Measurements from ENCODE around the gene CAMTA1.

The CAMTA1 gene

DNA sequence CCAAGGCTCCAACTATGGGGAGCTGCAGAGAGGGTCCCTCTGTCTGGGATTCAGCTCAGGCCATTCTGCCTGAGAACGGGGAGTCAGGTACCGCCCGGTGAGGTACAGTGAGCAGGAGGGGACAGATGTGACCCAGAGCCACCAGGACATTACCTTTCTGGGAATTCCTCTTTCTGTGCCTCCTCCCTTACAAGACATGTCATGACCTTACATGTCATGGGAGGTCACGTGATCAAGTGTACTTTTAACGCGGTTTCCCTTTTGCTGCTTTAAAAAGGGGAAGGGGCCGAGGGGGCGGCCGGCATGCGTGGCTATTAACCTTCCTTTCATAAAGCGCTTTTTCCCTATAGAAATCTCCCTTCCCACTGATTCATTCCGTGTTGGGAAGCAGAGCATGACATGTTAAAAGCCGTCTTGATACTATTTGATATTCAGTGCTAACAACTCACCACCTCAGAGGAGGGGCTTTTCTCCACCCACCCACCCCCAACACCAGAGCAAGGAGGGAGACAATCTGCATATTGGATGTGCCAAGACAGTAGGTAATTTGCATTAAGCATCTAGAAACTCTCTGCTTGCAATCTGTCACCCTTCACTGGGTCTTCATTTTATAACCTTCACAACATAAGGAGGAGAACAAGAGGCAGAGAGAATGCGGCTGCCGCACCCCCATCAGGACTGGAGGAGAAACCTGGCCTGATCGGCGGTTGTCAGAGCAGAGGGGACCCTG is 872.2 kb downstream of the CAMTA1 start:
- no peak for DNase-seq (ENCODE audit: low read depth in 2 of 2, low spot score in 1 of 2)

DNA sequence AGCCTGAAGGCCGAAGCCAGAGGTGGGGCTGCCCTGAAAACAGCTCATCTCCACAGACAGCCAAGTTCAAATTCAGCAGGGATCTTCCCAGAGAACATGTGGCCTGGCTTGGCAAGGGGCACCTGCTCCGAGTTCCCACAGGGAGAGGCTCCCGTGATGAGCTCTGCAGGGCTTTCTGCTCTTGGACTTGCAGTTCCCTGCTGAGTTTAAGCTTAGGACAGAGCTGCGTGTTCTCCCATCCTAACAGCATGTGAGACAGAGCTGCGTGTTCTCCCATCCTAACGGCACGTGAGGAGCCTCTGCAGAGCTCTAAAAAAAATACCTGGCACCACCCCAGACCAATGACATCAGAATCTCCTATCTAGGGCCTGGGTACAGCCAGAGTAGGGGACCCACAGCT is 872.8 kb downstream of the CAMTA1 start:
- DNase-seq (ENCODE audit: low read depth in 2 of 2, low spot score in 1 of 2) = no peak

DNA sequence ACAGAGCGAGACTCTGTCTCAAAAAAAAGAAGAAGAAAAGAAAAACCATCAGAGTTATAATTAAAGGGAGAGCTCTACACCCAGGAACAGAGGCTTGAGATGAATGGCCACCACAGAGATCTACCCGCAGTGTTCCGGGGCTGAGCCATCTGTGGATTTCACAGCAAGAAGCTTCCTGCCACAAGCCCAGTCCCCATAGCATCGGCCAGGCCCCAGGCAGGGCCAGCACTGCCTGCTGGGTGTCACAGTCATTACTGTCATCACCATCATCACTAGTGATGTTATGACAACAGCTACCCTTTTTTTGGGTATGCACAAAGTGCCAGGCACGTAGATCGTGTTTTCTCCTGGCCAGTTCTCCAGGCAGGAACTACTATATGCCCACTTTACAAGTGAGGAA is 874.3 kb downstream of the CAMTA1 start:
- DNase-seq (ENCODE audit: low read depth in 2 of 2, low spot score in 1 of 2) = no peak

DNA sequence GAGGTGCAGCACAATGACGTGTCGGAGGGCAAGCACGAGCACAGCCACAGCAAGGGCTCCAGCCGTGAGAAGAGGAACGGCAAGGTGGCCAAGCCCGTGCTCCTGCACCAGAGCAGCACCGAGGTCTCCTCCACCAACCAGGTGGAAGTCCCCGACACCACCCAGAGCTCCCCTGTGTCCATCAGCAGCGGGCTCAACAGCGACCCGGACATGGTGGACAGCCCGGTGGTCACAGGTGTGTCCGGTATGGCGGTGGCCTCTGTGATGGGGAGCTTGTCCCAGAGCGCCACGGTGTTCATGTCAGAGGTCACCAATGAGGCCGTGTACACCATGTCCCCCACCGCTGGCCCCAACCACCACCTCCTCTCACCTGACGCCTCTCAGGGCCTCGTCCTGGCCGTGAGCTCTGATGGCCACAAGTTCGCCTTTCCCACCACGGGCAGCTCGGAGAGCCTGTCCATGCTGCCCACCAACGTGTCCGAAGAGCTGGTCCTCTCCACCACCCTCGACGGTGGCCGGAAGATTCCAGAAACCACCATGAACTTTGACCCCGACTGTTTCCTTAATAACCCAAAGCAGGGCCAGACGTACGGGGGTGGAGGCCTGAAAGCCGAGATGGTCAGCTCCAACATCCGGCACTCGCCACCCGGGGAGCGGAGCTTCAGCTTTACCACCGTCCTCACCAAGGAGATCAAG is 878.3 kb downstream of the CAMTA1 start:
- no peak for DNase-seq (ENCODE audit: low read depth in 2 of 2, low spot score in 1 of 2)

DNA sequence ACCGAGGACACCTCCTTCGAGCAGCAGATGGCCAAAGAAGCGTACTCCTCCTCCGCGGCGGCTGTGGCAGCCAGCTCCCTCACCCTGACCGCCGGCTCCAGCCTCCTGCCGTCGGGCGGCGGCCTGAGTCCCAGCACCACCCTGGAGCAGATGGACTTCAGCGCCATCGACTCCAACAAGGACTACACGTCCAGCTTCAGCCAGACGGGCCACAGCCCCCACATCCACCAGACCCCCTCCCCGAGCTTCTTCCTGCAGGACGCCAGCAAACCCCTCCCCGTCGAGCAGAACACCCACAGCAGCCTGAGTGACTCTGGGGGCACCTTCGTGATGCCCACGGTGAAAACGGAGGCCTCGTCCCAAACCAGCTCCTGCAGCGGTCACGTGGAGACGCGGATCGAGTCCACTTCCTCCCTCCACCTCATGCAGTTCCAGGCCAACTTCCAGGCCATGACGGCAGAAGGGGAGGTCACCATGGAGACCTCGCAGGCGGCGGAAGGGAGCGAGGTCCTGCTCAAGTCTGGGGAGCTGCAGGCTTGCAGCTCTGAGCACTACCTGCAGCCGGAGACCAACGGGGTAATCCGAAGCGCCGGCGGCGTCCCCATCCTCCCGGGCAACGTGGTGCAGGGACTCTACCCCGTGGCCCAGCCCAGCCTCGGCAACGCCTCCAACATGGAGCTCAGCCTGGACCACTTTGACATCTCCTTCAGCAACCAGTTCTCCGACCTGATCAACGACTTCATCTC is 879.1 kb downstream of the CAMTA1 start:
- no peak for DNase-seq (ENCODE audit: low read depth in 2 of 2, low spot score in 1 of 2)

DNA sequence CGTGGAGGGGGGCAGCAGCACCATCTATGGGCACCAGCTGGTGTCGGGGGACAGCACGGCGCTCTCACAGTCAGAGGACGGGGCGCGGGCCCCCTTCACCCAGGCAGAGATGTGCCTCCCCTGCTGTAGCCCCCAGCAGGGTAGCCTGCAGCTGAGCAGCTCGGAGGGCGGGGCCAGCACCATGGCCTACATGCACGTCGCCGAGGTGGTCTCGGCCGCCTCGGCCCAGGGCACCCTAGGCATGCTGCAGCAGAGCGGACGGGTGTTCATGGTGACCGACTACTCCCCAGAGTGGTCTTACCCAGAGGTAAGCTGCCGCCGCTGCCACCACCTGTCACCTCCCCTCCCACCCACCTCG is 879.6 kb downstream of the CAMTA1 start:
- DNase-seq (ENCODE audit: low read depth in 2 of 2, low spot score in 1 of 2) = no peak

DNA sequence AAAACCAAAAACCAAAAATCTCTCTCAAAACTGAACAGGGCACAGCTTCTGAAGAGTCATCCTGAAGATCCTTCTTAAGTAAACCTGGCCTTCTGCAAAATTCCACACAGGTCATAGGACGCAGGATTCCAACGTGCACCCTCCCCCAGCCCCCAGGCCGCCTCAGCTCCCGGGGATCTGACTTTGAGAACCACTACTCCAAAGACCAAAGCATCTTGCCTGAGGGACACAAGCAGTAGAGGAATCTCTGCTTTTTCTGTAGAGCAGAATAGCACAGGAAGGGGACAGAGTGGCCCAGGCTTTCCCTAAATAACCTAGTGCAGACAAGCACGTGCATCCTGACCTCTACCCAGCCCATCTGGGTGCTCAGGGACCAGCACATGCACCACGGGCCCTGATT is 881.0 kb downstream of the CAMTA1 start:
- DNase-seq (ENCODE audit: low read depth in 2 of 2, low spot score in 1 of 2) = no peak

DNA sequence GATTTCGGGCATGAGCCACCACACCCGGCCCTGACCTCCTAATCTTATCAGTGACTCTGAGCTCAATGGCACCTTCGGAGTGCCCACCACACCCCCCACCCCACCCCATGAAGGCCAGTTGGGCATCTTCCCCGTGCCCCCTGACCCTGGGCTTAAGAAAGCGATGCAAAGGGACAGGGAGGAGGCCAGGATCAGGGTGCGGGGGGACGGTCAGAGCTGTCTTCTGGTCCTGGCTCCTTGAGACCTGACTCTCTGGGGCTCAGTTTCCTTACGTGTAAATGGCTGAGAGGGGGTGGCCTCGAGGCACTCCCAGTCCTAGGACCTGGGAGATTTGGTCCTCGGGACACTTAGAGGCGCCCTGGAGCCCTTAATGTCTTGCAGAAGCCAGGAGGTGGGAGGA is 881.9 kb downstream of the CAMTA1 start:
- DNase-seq (ENCODE audit: low read depth in 2 of 2, low spot score in 1 of 2) = no peak

DNA sequence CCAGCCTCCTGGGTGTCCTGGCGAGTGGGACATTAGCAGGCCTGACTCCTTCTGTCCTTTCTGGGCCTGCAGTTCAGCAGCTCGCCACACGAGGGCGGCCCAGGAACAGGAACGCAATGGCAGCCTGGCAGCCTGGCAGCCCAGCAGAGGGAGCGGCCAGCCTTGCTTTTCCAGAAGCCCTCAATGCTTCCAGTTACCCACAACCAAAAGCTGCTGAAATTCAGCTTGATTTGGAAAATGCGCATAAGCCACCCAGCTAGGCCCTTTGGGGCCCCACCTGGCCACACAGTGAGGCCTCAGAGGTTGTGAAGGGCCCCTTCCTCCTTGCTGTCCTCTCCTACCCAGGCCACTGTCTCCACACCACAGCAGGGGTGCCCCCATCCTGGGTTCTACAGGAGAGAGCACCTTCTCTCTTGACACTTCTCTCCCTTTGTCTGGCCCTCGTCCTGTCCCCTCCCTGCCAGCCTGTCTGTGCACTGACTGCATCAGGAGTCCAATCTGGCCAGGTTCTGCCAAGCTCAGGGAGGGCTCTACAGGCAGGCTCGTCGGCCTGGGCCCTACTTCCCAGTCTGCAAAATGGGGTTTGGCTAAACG is 882.5 kb downstream of the CAMTA1 start:
- DNase-seq (ENCODE audit: low read depth in 2 of 2, low spot score in 1 of 2) = peak; percentile 56 to 84

DNA sequence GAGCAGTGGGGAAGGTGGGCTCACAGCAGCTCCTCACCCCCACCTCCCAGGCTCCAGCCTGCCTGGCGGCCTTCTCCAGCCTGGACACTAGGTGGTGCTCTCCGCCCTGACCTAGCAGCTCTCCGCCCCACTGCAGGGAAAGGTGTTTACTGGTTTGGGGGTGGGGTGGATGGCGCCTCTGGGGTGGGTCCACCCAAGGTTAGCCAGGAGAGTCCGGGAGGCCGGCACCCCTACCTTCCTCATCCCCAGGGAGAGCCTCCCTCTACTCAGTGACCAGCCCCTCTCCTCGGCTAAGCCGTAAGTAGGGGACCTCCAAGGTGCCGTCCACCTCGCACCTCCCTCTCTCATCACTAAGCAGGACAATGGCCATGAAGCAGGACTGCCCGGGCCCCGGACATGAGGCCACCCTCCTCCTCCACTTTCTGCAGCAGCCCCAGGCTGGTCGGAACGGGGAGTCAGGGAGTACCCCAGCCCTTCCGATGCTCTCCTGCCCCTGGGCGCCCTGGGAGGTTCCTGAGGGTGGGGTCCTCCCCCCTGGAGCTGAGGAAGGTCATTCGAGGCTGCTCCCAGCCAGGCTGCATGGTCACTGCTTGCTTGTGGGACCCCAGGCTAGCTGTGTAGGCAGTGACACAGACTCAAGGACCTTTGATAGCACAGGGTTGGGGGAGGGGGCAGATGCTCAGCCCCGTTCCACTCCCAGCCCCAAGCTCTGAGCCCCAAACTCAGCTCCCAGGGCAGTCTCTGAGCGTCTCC is 884.5 kb downstream of the CAMTA1 start:
- peak in 1 of 2 donors; percentile 27 for DNase-seq (ENCODE audit: low read depth in 2 of 2, low spot score in 1 of 2)

DNA sequence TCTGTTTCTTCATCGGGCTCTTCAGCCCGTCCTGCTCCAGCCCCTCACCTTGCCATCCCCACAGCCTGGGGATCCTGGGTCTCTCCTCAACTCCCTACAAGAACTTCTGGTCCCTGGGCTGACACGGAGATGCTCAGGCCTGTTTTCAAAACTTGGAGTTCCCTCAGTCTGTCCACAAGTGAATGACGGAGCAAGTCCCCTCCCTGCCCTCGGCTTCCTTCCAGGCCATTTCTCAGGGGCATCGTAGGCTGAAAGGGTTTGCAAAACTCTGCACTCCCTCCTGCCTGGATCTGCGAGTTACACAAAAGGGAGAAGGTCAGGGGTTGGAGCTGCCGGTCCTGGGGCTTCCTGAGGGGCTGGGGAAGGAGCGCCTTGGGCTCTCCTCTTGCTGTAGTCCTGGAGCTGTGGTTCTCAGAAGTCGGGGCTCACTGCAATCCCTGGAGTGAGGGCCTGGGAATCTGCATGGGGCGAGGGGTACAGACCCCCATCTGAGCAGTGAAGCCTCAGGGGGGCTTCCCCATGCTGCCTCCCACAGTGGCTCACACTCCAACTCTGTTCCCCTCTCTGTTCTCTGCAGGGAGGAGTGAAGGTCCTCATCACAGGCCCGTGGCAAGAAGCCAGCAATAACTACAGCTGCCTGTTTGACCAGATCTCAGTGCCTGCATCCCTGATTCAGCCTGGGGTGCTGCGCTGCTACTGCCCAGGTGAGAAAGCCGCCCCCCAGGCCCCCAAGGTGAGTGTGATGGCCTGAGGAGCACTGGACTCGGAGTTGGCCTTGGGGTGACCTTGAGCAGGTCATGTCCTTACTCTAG is 885.3 kb downstream of the CAMTA1 start:
- DNase-seq (ENCODE audit: low read depth in 2 of 2, low spot score in 1 of 2) = no peak

DNA sequence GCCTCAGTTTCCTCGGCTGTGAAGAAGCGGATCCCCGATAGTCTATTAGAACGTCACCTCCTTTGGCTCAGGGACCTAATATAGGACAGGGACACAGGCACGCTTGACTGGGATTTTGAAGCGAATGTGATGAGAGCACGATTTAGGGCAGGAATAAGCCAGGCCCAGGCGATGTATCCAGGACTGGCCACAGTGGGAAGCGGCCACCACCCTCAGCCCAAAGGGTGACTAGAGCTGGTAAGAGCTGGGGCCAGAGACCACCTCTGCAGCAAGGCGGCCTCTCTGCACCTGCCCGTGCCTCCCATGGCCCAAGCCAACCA is 885.9 kb downstream of the CAMTA1 start:
- no peak for DNase-seq (ENCODE audit: low read depth in 2 of 2, low spot score in 1 of 2)

DNA sequence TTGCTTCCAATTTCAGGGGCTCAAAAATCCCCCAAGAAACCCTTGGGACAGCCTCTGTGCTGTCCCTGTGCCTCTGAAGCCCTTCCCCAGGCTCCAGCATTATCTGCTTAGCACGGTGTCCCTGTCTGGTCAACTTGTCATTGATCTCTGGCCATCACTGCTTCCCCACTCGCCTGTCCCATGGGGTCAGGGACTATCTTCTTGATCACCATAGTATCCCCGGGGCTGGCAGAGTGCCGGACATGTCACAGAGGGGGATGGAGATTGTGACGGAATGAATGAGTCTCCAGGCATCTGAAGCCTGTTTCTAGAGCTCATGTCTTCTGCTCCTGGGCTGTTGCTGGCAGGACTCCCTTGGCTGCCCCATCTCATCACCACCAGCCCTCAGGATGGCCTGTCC is 886.4 kb downstream of the CAMTA1 start:
- no peak for DNase-seq (ENCODE audit: low read depth in 2 of 2, low spot score in 1 of 2)

DNA sequence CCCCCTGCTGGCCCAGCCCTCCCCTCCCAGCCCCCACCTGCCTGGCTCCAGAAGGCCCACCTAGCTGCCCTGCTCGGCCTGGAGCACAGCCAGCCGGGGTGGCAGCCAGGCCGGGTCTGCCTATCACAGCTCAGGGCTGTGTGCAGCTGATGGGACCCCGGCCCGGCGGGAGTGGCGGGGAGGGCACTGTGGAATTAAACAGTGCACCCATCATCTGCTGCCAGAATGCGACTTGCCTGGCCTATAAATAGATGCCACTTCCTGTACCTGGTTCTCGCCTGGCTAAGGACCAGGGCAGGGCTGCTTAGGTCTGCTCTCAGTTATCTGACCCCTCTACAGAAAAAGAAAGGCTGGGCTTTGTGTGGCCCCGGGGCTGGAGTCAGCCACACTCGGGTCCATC is 887.6 kb downstream of the CAMTA1 start:
- no peak for DNase-seq (ENCODE audit: low read depth in 2 of 2, low spot score in 1 of 2)

DNA sequence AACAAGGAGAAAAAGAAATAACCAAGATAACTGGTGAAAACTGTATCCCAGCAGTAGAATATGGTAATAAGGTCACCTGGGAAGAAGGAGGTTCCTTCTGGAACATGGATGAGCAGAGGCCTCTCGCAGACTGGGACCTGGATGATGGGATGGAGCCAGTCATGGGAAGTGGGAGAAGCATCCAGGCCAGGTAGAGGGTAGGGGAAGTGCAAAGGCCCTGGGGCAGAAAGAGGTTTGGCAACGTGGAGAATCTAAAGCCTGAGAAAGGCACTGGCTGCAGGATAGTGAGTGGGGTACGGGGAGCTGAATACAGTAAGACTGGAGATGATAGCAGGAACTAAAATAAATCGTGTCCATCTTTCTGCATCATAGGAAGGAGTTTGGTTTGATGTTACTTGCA is 889.7 kb downstream of the CAMTA1 start:
- no peak for DNase-seq (ENCODE audit: low read depth in 2 of 2, low spot score in 1 of 2)

DNA sequence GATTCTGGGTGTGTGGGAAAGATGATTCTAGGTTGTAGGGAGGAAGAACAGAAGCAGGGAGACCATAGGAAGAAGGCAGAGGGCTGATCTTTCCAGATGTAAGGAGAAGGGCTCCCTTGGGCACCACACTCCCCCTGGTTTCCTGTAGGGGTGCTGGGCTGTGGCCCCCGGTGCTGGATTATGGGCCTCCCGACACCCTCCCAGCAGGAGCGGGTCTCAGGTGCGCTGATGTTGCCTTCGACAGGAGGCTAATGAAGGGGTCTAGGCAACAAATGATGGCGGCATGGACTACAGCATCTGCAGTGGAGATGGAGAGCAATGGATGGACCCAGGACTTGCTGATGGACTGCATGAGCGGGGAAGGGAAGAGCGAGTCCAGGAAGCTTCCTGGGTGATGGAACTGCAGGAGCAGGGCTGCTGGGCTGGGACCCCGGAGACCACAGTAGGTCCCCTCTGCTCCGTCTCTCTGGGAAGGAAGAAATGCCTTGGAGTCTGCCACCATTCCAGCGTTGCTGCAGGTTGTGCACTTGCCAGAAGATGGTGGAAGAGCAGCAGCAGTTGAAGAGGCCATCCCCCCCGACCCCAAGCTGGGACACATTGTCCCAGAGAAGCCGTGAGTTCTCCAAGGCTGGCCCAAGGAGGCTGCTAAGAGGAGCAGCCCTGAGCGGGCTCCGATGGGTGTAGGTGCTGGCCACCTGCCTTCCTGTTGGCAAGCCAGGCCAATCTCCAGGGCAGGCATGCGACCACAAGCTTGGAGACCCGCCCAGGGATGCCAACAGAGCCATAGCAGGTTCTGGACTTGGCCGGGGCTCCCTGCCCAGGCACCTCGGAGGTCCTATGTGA is 890.4 kb downstream of the CAMTA1 start:
- no peak for DNase-seq (ENCODE audit: low read depth in 2 of 2, low spot score in 1 of 2)

DNA sequence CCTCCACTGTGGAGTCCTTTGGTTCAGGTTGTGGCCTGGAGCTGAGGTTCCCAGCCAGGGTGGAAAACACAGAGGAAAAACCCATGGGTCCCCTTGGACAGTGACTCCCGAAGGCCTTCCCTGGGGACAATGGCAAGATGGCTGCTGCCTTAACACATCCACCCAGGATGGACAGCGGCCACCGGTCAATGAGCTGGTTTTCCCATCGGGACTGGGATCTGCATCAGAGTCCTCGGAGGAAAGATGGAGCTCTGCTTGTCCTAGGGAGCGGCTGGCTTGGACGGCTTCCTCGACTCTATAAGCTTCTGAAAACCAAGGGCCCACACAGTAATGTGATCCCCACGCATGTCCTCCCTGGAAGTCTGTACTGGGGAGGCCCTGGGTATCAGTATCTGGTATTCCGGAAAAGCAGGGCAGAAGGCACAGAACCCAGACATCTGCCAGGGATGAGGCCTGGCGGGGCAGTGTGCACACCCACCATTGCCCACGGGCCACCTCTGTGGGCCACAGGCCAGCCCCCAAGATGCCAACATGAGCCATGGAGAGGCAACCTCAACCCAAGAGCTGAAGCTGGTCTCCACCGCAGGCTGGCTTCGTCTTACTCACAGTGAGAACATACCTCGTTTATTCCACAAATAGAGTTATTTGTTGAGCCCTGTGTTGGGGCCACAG is 891.2 kb downstream of the CAMTA1 start:
- DNase-seq (ENCODE audit: low read depth in 2 of 2, low spot score in 1 of 2) = no peak

DNA sequence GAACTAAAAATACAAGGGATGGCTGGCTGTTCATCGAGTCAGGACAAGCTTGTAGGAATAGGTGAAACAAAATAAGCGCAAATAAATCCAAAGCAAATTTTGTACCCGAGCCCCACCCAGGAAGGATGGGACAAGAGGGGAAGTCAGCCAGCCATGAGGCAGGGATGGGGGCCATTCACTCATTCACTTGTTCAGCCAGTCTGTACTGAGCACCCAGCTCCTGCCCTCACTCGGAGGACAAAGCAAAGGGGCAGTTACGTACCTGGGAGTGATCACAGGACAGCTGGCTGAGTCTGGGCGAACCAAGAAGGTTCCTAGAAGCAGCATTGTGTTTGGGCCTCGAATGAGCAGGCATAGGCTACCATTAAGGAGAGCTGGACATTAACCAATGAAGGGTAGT is 891.9 kb downstream of the CAMTA1 start:
- DNase-seq (ENCODE audit: low read depth in 2 of 2, low spot score in 1 of 2) = no peak

DNA sequence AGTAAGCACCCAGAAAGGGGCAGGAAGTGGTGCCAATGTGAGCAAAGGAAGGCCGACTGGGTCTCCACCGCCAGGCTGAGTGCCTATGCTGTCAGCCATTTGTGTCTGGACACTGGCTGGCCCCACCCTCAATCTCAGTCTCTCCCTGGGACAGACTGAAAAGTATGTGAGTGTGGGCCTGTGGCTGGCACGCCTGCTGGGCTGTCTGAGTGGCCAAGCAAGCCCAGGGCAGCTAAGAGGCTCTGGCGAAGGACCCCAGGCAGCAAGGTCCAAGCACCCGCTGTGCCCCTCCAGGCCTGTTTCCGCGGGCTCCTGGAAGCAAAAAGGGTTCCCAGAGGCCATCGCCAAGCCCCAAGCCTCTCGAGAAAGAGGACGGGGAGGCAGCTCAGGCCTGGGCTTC is 892.6 kb downstream of the CAMTA1 start:
- DNase-seq (ENCODE audit: low read depth in 2 of 2, low spot score in 1 of 2) = no peak

Data from stimulated activated CD8-positive, alpha-beta memory T cell treated with anti-CD3 and anti-CD28 coated beads, Interleukin-4, amount 100 ng/mL, for 4 hours (primary cell).